Neuronal stem cell (in vitro differentiated cells): ENCODE measurements around the gene FBXO2.
A peak's percentile ranks its signal among the peaks of the same experiment; 100 is the strongest.

Source experiments
- DNase-seq: peaks from one replicate; pipeline ENCODE4 v3.0.0-alpha.2; 2013; ENCODE audit warnings: low spot score
- H2AFZ ChIP-seq: one replicate; pipeline ENCODE4 v1.6.1; 2013; ENCODE audit warnings: mild to moderate bottlenecking, low read length, inconsistent platforms
- H2AK5ac ChIP-seq: 2 replicates; pipeline ENCODE4 v1.6.1; 2013; ENCODE audit warnings: low read depth, mild to moderate bottlenecking, inconsistent platforms, low read length, moderate library complexity, mixed read lengths
- H2BK120ac ChIP-seq: 2 replicates; pipeline ENCODE4 v1.6.1; 2013; ENCODE audit warnings: low read depth, mild to moderate bottlenecking, inconsistent platforms, low read length, moderate library complexity, mixed read lengths
- H2BK12ac ChIP-seq: one replicate; pipeline ENCODE4 v1.6.1; 2013; ENCODE audit warnings: low read length, inconsistent platforms
- H2BK15ac ChIP-seq: 2 replicates; pipeline ENCODE4 v1.6.1; 2013; ENCODE audit warnings: mild to moderate bottlenecking, low read length, inconsistent platforms, mixed read lengths
- H2BK5ac ChIP-seq: one replicate; pipeline ENCODE4 v1.6.1; 2013; ENCODE audit warnings: inconsistent platforms, mild to moderate bottlenecking, low read length, moderate library complexity
- H3K14ac ChIP-seq: one replicate; pipeline ENCODE4 v1.6.1; 2013; ENCODE audit warnings: low read length, inconsistent platforms
- H3K18ac ChIP-seq: 2 replicates; pipeline ENCODE4 v1.6.1; 2013; ENCODE audit warnings: low read length, inconsistent platforms
- H3K23ac ChIP-seq: 2 replicates; pipeline ENCODE4 v1.6.1; 2013; ENCODE audit warnings: low read depth, mild to moderate bottlenecking, mixed read lengths, low read length, inconsistent platforms; ENCODE audit not compliant: poor library complexity
- H3K27ac ChIP-seq: replicated peaks from 3 replicates; pipeline ENCODE4 v1.5.1; 2013; ENCODE audit warnings: low read length, inconsistent platforms
- H3K27me3 ChIP-seq, 3 experiments: 2 replicates each; pipeline ENCODE4 v1.6.1; 2013; ENCODE audit warnings: low read length in 3 of 3, mild to moderate bottlenecking in 2 of 3, inconsistent platforms in 1 of 3, low read depth in 1 of 3, mixed read lengths in 1 of 3, moderate library complexity in 1 of 3; ENCODE audit not compliant: control insufficient read depth in 3 of 3, insufficient read depth in 3 of 3
- H3K36me3 ChIP-seq, 2 donors: replicated peaks in 1 of 2; 2 replicates each; pipeline ENCODE4 v1.6.1; 2013; ENCODE audit warnings: low read length in 2 of 2; ENCODE audit not compliant: control insufficient read depth in 2 of 2, insufficient read depth in 2 of 2
- H3K4ac ChIP-seq: 2 replicates; pipeline ENCODE4 v1.6.1; 2013; ENCODE audit warnings: inconsistent platforms, mild to moderate bottlenecking, low read length, moderate library complexity
- H3K4me1 ChIP-seq, 2 donors: 1 replicate in 1 of 2; 2 replicates in 1 of 2; pipeline ENCODE4 v1.6.1; 2013; ENCODE audit warnings: low read length in 2 of 2, low read depth in 1 of 2; ENCODE audit not compliant: control insufficient read depth in 2 of 2, insufficient read depth in 1 of 2
- H3K4me2 ChIP-seq: one replicate; pipeline ENCODE4 v1.6.1; 2013; ENCODE audit warnings: mild to moderate bottlenecking, low read length, inconsistent platforms; ENCODE audit not compliant: insufficient read depth, poor library complexity, severe bottlenecking
- H3K4me3 ChIP-seq, 2 donors: 2 replicates each; pipeline ENCODE4 v1.5.1; 2013; ENCODE audit warnings: low read length in 2 of 2, mild to moderate bottlenecking in 2 of 2, inconsistent platforms in 1 of 2, moderate library complexity in 1 of 2
- H3K79me1 ChIP-seq: one replicate; pipeline ENCODE4 v1.6.1; 2013; ENCODE audit warnings: low read depth, mild to moderate bottlenecking, inconsistent platforms, low read length, moderate library complexity
- H3K9ac ChIP-seq: one replicate; pipeline ENCODE4 v1.6.1; 2013; ENCODE audit warnings: mild to moderate bottlenecking, low read depth, low read length, inconsistent platforms; ENCODE audit not compliant: poor library complexity
- H3K9me3 ChIP-seq, 2 donors: replicated peaks in 1 of 2; 2 replicates each; pipeline versions ENCODE3 to v1.6.1; 2013; ENCODE audit warnings: low read length in 2 of 2, mild to moderate bottlenecking in 2 of 2, inconsistent platforms in 1 of 2, low read depth in 1 of 2, mixed read lengths in 1 of 2, moderate library complexity in 1 of 2; ENCODE audit not compliant: control insufficient read depth in 2 of 2, insufficient read depth in 1 of 2
- H4K8ac ChIP-seq: one replicate; pipeline ENCODE4 v1.6.1; 2013; ENCODE audit warnings: low read depth, mild to moderate bottlenecking, inconsistent platforms, low read length, moderate library complexity
- H4K91ac ChIP-seq: one replicate; pipeline ENCODE4 v1.6.1; 2013; ENCODE audit warnings: low read length, low read depth, mild to moderate bottlenecking, inconsistent platforms; ENCODE audit not compliant: poor library complexity
- WGBS, 2 donors: extraction: QIAGEN DNeasy Blood & Tissue Kit; methylation state at CpG; one replicate each; pipeline ENCODE4 v1.1.7; 2013; ENCODE audit warnings: missing lambda C conversion rate in 2 of 2, mixed read lengths in 1 of 2; ENCODE audit not compliant: insufficient read length in 2 of 2, insufficient replicate concordance in 1 of 2; ENCODE audit errors: extremely low coverage in 2 of 2; 5-methylcytosine and 5-hydroxymethylcytosine counted together

FBXO2 gene

GRCh38 chr1:11664336-11665065, 10.3 kb upstream of the FBXO2 start:
- peaks cover 0 to 8% of the 10 kb centered on the region in 2 donors for H3K4me1 ChIP-seq
- no peak overlapping the region for H2AK5ac ChIP-seq
- H2AFZ ChIP-seq, result no peak overlapping the region
- H3K79me1 ChIP-seq, result peaks cover 2% of the 10 kb centered on the region
- peak overlapping the region; percentile 98 for H3K23ac ChIP-seq
- peaks cover 0 to 6% (median 0%) of the 10 kb centered on the region in 3 experiments for H3K27me3 ChIP-seq
- no peak overlapping the region for H3K14ac ChIP-seq
- H3K4me3 ChIP-seq, result peak overlapping the region in 1 of 2 donors; percentile 81
- H2BK120ac ChIP-seq, result no peak overlapping the region
- H3K27ac ChIP-seq, result no peak overlapping the region
- H4K91ac ChIP-seq, result no peak overlapping the region
- peaks cover 10 to 44% of the 10 kb centered on the region in 2 donors for H3K36me3 ChIP-seq
- peak overlapping the region; percentile 90 for H3K18ac ChIP-seq
- H3K4ac ChIP-seq, result no peak overlapping the region
- peak overlapping the region; percentile 60 for H3K9ac ChIP-seq
- H2BK15ac ChIP-seq, result no peak overlapping the region
- no peak overlapping the region for H2BK12ac ChIP-seq
- no peaks in the 10 kb centered on the region for H3K9me3 ChIP-seq
- peak overlapping the region; percentile 53 for H2BK5ac ChIP-seq
- no peak for DNase-seq
- no CpG with 5 or more reads among the region's 66 CpGs for WGBS, 2 donors
- peak overlapping the region; percentile 95 for H3K4me2 ChIP-seq
- H4K8ac ChIP-seq, result no peak overlapping the region

- H4K8ac ChIP-seq, result no peak overlapping the region
- H2BK15ac ChIP-seq, result no peak overlapping the region
- no peak overlapping the region for H2AK5ac ChIP-seq
- WGBS, 2 donors, result no CpG with 5 or more reads among the region's 17 CpGs
- H3K27ac ChIP-seq, result no peak overlapping the region
- H3K4me3 ChIP-seq, result no peak overlapping the region
- no peak overlapping the region for H2AFZ ChIP-seq
- no peak overlapping the region for H2BK5ac ChIP-seq
- H3K4ac ChIP-seq, result no peak overlapping the region
- no peak overlapping the region for H3K18ac ChIP-seq
- DNase-seq, result no peak
- H3K14ac ChIP-seq, result no peak overlapping the region
- no peak overlapping the region for H3K9ac ChIP-seq
- H3K9me3 ChIP-seq, result no peaks in the 10 kb centered on the region
- H3K27me3 ChIP-seq, result peaks cover 0 to 6% (median 0%) of the 10 kb centered on the region in 3 experiments
- no peak overlapping the region for H2BK120ac ChIP-seq
- H3K36me3 ChIP-seq, result peaks cover 10 to 30% of the 10 kb centered on the region in 2 donors
- no peak overlapping the region for H2BK12ac ChIP-seq
- no peak overlapping the region for H4K91ac ChIP-seq
- no peak overlapping the region for H3K4me2 ChIP-seq
- peak overlapping the region; percentile 73 for H3K23ac ChIP-seq
- peaks cover 2% of the 10 kb centered on the region for H3K79me1 ChIP-seq
- H3K4me1 ChIP-seq, result peaks cover 0 to 3% of the 10 kb centered on the region in 2 donors
Observed at GRCh38 chr1:11661103-11661502, 6.9 kb upstream of the FBXO2 start.

GRCh38 chr1:11659748-11660147, 5.5 kb upstream of the FBXO2 start:
- no peak overlapping the region for H3K4me2 ChIP-seq
- H3K79me1 ChIP-seq, result peaks cover 2% of the 10 kb centered on the region
- no peak overlapping the region for H3K14ac ChIP-seq
- H3K4me3 ChIP-seq, result no peak overlapping the region
- H4K8ac ChIP-seq, result no peak overlapping the region
- no CpG with 5 or more reads among the region's 4 CpGs for WGBS, 2 donors
- H3K18ac ChIP-seq, result no peak overlapping the region
- no peak overlapping the region for H3K27ac ChIP-seq
- peaks cover 7 to 11% of the 10 kb centered on the region in 2 donors for H3K4me1 ChIP-seq
- no peak overlapping the region for H2BK120ac ChIP-seq
- no peak overlapping the region for H3K9ac ChIP-seq
- H2AFZ ChIP-seq, result no peak overlapping the region
- no peak overlapping the region for H2BK12ac ChIP-seq
- DNase-seq, result no peak
- peaks cover 0 to 6% (median 0%) of the 10 kb centered on the region in 3 experiments for H3K27me3 ChIP-seq
- H2AK5ac ChIP-seq, result no peak overlapping the region
- H2BK15ac ChIP-seq, result no peak overlapping the region
- H2BK5ac ChIP-seq, result no peak overlapping the region
- H3K9me3 ChIP-seq, result no peaks in the 10 kb centered on the region
- no peak overlapping the region for H3K4ac ChIP-seq
- H3K36me3 ChIP-seq, result peaks cover 12 to 30% of the 10 kb centered on the region in 2 donors
- H4K91ac ChIP-seq, result no peak overlapping the region
- H3K23ac ChIP-seq, result no peak overlapping the region

GRCh38 chr1:11658542-11658941, 4.3 kb upstream of the FBXO2 start:
- H3K14ac ChIP-seq, result no peak overlapping the region
- H3K4ac ChIP-seq, result no peak overlapping the region
- no peak overlapping the region for H2AFZ ChIP-seq
- peaks cover 2 to 11% (median 10%) of the 10 kb centered on the region in 3 experiments for H3K27me3 ChIP-seq
- H2BK5ac ChIP-seq, result no peak overlapping the region
- no peak overlapping the region for H4K8ac ChIP-seq
- peaks cover 12 to 28% of the 10 kb centered on the region in 2 donors for H3K36me3 ChIP-seq
- H3K4me1 ChIP-seq, result peaks cover 7 to 11% of the 10 kb centered on the region in 2 donors
- H2BK15ac ChIP-seq, result no peak overlapping the region
- H3K9me3 ChIP-seq, result no peaks in the 10 kb centered on the region
- H2BK12ac ChIP-seq, result no peak overlapping the region
- H3K23ac ChIP-seq, result no peak overlapping the region
- no peak overlapping the region for H4K91ac ChIP-seq
- H3K18ac ChIP-seq, result peak overlapping the region; percentile 11
- no peak overlapping the region for H3K9ac ChIP-seq
- H3K79me1 ChIP-seq, result peaks cover 2% of the 10 kb centered on the region
- no peak overlapping the region for H2AK5ac ChIP-seq
- no peak overlapping the region for H3K4me2 ChIP-seq
- no peak overlapping the region for H3K27ac ChIP-seq
- no peak overlapping the region for H2BK120ac ChIP-seq
- peak overlapping the region in 1 of 2 donors; percentile 56 for H3K4me3 ChIP-seq
- DNase-seq, result no peak
- WGBS, 2 donors, result no CpG with 5 or more reads among the region's 23 CpGs
